Skeletal muscle tissue (tissue), 4 donors: Measurements from ENCODE around the gene CUL3. TPM values are rescaled to one million over a fixed set of nuclear protein-coding genes. Genes with fewer than 3 reads are reported as not detected.
A peak's percentile ranks its signal among the peaks of the same experiment; 100 is the strongest.
"Not testable (repeated sequence)": the region's sequence is repeated elsewhere in the genome, so short reads cannot be mapped to it uniquely, and the experiment has no call there.

Experiments
- H3K27ac ChIP-seq: one replicate; pipeline ENCODE4 v1.7.0; 2013; ENCODE audit warnings: mild to moderate bottlenecking, low read depth, low read length, inconsistent platforms
- H3K27me3 ChIP-seq, 3 donors: one replicate each; pipeline ENCODE4 v1.7.0; 2013; ENCODE audit warnings: low read length in 3 of 3; ENCODE audit not compliant: control insufficient read depth in 3 of 3, insufficient read depth in 3 of 3
- H3K36me3 ChIP-seq, 3 donors: one replicate each; pipeline ENCODE4 v1.7.0; 2013; ENCODE audit warnings: low read length in 3 of 3; ENCODE audit not compliant: control insufficient read depth in 3 of 3, insufficient read depth in 3 of 3
- H3K4me1 ChIP-seq, 3 donors: one replicate each; pipeline ENCODE4 v1.7.0; 2013; ENCODE audit warnings: low read length in 3 of 3, mild to moderate bottlenecking in 3 of 3; ENCODE audit not compliant: control insufficient read depth in 3 of 3, insufficient read depth in 3 of 3
- H3K4me3 ChIP-seq, 3 donors: one replicate each; pipeline ENCODE4 v1.7.0; 2013; ENCODE audit warnings: low read length in 3 of 3
- H3K9ac ChIP-seq, 3 donors: one replicate each; pipeline ENCODE4 v1.7.0; 2013; ENCODE audit warnings: low read length in 3 of 3, mild to moderate bottlenecking in 3 of 3, moderate library complexity in 2 of 3, low read depth in 1 of 3
- H3K9me3 ChIP-seq, 3 donors: one replicate each; pipeline ENCODE4 v1.7.0; 2013; ENCODE audit warnings: low read length in 3 of 3; ENCODE audit not compliant: control insufficient read depth in 3 of 3
- total RNA-seq: library from RNA; depleted of rRNA; stranded (reverse); fragments of >200 nt; gene quantifications from one replicate; pipeline ENCODE4 v1.2.3, GENCODE V29; 2014
- donor health status: Osteomylitis.

CUL3 gene
- total RNA-seq, 1 donor from 2014 or later: 82.5 TPM

DNA sequence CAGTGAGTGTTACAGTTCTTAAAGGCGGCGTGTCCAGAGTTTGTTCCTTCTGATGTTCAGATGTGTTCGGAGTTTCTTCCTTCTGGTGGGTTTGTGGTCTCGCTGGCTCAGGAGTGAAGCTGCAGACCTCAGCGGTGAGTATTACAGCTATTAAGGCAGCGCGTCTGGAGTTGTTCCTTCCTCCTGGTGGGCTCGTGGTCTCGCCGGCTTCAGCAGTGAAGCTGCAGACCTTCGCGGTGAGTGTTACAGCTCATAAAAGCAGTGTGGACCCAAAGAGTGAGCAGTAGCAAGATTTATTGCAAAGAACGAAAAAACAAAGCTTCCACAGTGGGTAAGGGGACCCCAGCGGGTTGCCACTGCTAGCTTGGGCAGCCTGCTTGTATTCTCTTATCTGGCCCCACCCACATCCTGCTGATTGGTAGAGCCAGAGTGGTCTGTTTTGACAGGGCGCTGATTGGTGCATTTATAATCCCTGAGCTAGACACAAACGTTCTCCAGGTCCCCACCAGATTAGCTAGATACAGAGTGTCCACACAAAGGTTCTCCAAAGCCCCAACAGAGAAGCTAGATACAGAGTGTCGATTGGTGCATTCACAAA lies 17.7 kb upstream of the CUL3 start:
- H3K4me3 ChIP-seq, H3K27ac ChIP-seq, H3K9ac ChIP-seq, H3K27me3 ChIP-seq, H3K9me3 ChIP-seq, H3K4me1 ChIP-seq, H3K36me3 ChIP-seq: not testable (repeated sequence)

DNA sequence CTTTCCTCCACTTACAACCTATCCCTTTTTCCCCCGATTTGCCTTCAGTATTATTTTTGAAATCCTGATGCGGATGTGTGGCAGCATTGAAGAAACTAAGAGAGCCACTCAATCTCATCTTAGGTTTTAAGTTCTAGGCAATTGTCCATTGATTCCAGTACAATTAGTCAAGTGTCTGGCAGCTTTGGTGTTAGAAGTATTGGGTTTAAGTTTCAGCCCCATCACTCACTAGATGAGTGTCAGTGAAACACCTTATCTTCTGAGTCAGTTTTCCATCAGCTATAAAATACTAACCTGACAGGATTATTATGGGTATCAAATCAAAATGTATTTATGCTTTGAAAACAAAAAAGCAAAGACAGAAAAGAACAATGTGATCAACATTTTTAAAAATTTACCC lies 16.8 kb upstream of the CUL3 start:
- Histone ChIP-seq H3K4me3 (no peak overlapping the region), H3K36me3 (no peaks in the 10 kb centered on the region), H3K9ac (no peak overlapping the region), H3K9me3 (no peaks in the 10 kb centered on the region), H3K27me3 (no peaks in the 10 kb centered on the region), H3K27ac (no peak overlapping the region), H3K4me1 (no peaks in the 10 kb centered on the region)

DNA sequence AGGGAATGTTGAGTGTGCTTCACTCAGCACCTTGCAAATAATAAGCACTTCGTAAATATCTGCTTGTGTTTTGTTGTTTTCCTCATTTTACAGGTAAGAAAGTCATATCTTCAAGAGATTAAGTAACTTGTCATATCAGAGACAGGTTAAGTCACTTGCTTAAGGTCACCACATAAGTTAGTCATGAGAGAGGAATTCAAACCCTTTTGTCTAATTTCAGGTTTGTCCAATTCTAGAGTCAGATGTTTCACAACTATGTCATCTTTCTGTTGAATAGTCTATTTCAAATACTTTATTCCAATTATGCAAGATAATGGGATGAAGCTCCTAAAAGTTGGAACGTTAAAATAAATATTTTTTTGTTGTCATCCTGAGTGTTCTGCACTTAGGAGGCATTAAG lies 13.5 kb upstream of the CUL3 start:
- Histone ChIP-seq H3K27ac (no peak overlapping the region), H3K9me3 (no peaks in the 10 kb centered on the region), H3K9ac (no peak overlapping the region), H3K4me3 (no peak overlapping the region), H3K36me3 (no peaks in the 10 kb centered on the region), H3K27me3 (no peaks in the 10 kb centered on the region), H3K4me1 (no peaks in the 10 kb centered on the region)

DNA sequence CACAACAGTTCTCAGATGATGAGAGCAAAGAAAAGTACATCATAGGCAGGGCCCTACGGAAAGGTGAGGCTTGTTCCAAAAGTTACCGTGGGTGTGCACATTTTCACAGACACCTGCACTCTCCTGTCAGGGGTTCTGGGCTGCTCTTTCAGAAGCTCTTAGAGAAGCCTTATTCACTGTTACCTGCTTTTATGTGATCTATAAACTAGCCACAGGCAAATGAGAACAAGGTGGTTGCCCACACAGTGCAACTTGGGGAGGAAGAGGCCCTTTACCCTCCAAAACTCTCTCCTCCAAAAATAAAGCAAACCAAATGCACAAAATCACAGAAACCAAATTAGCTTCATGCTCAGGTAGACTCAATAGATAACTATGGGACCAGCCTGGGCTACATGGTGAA lies 11.1 kb upstream of the CUL3 start:
- H3K4me1 ChIP-seq: no peaks in the 10 kb centered on the region
- H3K9ac ChIP-seq: no peak overlapping the region
- H3K27ac ChIP-seq: no peak overlapping the region
- H3K36me3 ChIP-seq: no peaks in the 10 kb centered on the region
- no peak overlapping the region for H3K4me3 ChIP-seq
- H3K27me3 ChIP-seq: no peaks in the 10 kb centered on the region
- no peaks in the 10 kb centered on the region for H3K9me3 ChIP-seq

DNA sequence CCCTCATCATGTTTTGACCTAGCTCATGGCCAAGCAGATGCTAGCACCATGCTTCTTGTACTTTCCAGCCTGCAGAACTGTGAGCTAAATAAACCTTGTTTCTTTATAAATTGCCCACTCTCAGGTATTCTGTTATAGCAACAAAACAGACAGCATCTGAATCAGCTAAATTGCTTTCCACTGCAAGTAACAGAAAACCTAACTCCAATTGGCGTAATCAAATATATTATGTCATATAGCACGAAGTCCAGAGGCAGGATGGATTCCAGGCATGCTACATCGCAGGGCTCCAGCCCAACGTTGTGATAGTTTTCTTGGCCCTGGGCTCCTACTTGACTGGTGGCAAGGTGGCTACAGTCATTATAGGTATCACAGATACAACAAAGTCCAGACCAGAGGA lies 10.4 kb upstream of the CUL3 start:
- Histone ChIP-seq H3K4me3 (no peak overlapping the region), H3K4me1 (no peaks in the 10 kb centered on the region), H3K36me3 (no peaks in the 10 kb centered on the region), H3K27ac (no peak overlapping the region), H3K9me3 (no peaks in the 10 kb centered on the region), H3K27me3 (no peaks in the 10 kb centered on the region), H3K9ac (no peak overlapping the region)

DNA sequence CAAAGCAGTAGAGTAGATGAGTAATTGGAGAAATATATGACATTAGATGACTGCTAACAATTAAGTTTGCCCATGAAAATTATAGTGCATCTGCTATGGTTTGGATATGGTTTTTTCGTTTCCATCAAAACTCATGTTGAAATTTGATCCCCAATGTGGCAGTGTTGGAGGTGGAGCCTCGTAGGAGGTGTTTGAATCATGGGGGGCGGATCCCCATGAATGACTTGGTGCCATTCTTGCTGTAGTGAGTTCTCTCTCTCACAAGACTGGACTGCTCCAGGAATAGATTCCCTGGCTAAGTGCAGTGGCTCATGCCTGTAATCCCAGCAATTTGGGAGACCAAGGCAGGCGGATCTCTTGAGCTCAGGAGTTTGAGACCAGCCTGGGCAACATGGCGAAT lies 9.7 kb upstream of the CUL3 start:
- H3K27me3 ChIP-seq: no peaks in the 10 kb centered on the region
- no peak overlapping the region for H3K27ac ChIP-seq
- no peaks in the 10 kb centered on the region for H3K36me3 ChIP-seq
- no peaks in the 10 kb centered on the region for H3K9me3 ChIP-seq
- H3K4me3 ChIP-seq: no peak overlapping the region
- no peaks in the 10 kb centered on the region for H3K4me1 ChIP-seq
- H3K9ac ChIP-seq: no peak overlapping the region

DNA sequence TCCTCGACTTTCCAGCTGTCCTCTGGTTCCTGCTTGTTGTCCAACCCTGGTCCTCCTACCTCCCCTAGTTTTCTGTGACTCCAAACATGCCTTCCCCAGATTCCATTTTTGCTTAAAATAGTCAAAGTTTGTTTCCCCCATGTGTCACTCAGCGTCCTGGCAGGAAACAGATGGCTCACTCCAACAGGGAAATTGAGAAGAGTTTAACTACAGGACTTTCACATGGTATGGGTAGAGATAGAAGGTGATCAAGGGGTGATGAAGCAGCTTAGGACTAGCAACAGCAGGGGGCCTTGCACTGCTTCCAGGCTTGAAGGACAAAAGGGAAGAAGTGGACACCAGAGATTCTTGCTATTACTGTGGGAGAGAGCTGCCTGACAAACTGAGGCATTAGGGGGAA lies 6.1 kb upstream of the CUL3 start:
- H3K9me3 ChIP-seq: no peaks in the 10 kb centered on the region
- no peak overlapping the region for H3K9ac ChIP-seq
- H3K36me3 ChIP-seq: no peaks in the 10 kb centered on the region
- no peaks in the 10 kb centered on the region for H3K4me1 ChIP-seq
- H3K4me3 ChIP-seq: no peak overlapping the region
- no peak overlapping the region for H3K27ac ChIP-seq
- H3K27me3 ChIP-seq: no peaks in the 10 kb centered on the region

DNA sequence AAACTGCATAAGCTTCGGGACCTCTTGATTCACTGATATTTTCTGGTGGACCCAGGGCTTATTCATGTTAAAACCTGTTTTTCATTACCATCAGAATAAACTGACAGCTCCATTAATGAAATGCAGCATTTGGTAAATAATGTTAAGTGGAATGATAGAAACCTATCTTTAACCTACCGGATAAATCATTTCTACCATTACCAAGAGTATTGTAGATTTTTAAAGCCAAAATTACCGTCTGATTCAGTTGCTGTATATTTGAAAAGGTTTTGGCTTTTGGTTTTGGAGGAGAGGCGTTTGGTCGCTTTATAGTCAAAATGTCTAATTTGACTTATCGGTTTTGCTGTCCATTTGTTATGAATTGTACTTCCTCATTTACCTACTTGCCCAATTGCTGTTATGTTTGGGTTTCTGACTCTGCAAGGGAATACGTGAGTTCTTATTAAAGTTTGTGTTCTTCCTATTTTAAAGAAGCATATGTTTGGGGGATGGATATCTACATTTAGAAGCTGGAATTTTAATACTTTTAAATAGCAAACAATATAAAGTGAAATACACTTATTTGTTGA lies 1.0 kb upstream of the CUL3 start:
- H3K27ac ChIP-seq: peak overlapping the region; percentile 1
- no peaks in the 10 kb centered on the region for H3K27me3 ChIP-seq
- H3K9me3 ChIP-seq: no peaks in the 10 kb centered on the region
- H3K4me3 ChIP-seq: peak overlapping the region; percentile 82 to 94 (median 90)
- peak overlapping the region; percentile 46 to 57 (median 50) for H3K9ac ChIP-seq
- peaks cover 6 to 21% (median 18%) of the 10 kb centered on the region in 3 donors for H3K4me1 ChIP-seq
- H3K36me3 ChIP-seq: no peaks in the 10 kb centered on the region

DNA sequence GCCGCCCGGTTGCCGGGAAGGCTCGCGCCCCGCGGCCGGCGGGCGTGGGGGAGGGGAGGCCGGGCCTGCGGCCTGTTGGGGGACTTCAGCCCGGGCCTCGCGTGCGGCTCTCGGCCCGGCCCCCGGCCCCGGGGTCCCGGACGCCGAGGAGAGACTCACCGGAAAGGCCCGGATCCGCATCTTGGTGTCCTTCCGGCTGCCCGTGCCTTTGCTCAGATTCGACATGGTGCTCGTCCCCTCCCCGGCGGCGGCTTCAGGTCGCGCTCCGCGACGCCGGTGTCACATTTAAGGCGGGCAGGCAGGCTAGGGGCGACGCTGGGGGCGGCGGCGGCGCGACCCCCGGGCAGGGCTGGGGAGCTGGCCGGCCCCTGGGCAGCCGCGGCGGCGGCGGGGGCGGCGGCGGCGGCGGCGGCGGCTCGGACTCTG lies 365 bp downstream of the CUL3 start:
- Histone ChIP-seq H3K4me1 (peaks cover 6 to 21% (median 18%) of the 10 kb centered on the region in 3 donors), H3K9ac (peak overlapping the region; percentile 82 to 91 (median 83)), H3K27ac (peak overlapping the region; percentile 79), H3K27me3 (no peaks in the 10 kb centered on the region), H3K9me3 (no peaks in the 10 kb centered on the region), H3K4me3 (peak overlapping the region; percentile 54 to 91 (median 90)), H3K36me3 (no peaks in the 10 kb centered on the region)

DNA sequence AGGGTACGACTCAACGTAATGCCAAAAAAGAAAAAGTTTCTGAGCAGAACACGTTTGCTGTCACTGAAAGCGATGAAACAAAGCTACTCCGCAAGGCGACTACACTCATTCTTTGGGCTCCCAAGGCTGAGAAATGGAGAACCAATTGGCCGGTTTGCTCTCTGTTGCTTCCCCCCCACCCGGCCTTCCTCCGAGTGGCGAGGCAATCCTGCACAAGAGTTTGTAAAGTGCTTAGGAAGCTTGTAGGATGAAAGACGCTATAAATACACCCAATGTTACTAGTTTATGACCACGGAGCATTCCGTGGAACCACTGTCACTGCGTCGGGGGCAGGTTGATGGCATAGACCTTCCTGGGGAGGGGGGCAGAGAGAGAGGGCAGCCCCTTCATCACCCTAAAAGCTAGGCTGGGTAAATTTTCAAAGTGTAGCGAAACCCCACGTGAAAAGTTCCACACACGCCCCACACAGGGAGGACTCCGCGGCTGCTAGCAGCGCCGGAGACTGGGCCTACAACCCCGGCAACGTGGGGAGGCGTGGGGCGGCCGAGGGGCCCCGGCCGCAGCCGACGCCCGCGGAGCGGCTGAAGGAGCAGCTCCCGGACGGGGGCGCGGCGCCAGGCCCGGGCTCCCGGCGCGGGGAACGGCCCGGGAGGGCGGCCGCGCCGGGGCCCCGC lies 915 bp downstream of the CUL3 start:
- H3K9me3 ChIP-seq: no peaks in the 10 kb centered on the region
- peak overlapping the region; percentile 87 to 91 (median 91) for H3K9ac ChIP-seq
- no peaks in the 10 kb centered on the region for H3K36me3 ChIP-seq
- no peaks in the 10 kb centered on the region for H3K27me3 ChIP-seq
- H3K4me3 ChIP-seq: peak overlapping the region; percentile 90 to 94 (median 91)
- peaks cover 10 to 25% (median 18%) of the 10 kb centered on the region in 3 donors for H3K4me1 ChIP-seq
- peak overlapping the region; percentile 74 for H3K27ac ChIP-seq
